Tongue (tissue), 2 donors: ENCODE data around the gene CAB39L. TPM values are rescaled to one million over a fixed set of nuclear protein-coding genes. Genes with fewer than 3 reads are reported as not detected.
A peak's percentile ranks its signal among the peaks of the same experiment; 100 is the strongest.

Source experiments
- DNase-seq: peaks from one replicate; pipeline ENCODE4 v3.0.0-alpha.2; 2015
- total RNA-seq: library from RNA; depleted of rRNA; stranded (reverse); fragments of >200 nt; gene quantifications from one replicate; pipeline ENCODE4 v1.2.3, GENCODE V29; 2014

The CAB39L gene
- total RNA-seq, 1 donor from 2014 or later, result 14.7 TPM

DNA sequence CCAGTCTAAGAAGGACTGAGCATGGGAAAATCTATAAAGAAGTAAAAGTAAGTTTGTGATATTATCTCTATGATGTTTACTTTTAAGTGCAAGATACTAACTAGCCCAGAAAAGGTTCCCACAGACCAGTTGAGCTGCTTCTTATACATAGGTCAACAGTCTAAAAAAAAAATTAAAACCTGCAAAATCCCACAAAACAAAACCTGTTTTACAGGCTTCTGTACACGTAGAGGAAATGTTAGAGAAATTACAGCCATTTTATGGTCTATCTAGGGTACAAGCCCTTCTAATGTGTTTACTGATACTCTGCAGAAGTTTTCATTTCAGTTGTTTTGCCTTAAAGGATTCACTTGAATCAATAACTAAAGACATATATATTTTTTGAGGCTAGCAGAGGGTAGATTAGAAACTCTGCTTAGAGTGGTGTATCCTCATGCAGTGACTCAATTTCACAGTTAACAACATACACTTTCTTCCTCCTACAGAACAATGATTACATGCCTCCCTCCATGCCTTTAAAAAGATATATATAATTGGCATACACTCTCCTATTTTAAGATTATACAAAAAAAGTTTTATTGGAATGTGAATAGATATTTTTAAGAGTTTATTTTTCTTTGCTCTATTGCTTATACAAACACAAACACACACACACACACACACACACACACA, 43.9 kb downstream of the CAB39L start:
- DNase-seq, result peak; percentile 17

DNA sequence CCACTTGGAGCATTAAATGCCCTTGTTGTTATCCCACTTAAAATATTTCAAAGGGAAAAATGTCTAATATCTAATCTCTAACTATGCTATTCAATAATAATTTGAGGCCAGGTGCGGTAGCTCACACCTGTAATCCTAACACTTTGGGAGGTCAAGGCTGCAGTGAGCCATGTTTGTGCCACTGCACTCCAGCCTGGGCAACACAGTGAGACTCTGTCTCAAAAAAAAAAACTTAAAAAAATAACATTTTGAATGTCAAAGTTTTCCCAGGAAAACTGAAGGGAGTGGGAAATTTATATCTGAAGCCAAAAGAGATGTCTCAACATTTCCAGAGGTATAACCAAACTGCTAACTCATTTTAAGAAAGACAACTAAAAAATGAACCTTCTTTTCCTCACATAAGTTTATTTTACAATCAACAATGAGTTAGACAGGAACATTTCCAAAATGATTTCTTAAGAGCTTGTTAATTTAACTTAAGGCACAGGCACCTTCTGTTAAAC, 47.9 kb downstream of the CAB39L start:
- DNase-seq, result peak; percentile 19

DNA sequence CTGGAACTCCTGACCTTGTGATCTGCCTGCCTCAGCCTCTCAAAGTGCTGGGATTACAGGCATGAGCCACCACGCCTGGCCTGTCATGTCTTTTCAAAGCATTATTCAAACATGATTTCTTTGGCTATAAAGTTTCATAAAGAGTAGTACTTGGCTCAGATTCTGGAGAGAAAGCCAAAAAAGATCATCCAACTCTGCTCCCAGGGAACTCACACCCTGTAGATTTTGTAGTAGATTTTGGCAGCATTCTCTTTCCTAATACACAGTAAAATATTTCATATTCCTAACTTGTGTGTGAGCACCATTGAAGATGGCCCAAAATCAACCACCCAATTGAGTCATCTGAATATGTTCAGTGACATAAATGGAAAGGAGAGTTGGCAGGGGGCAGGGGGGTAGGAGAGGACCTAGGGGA, 48.4 kb downstream of the CAB39L start:
- peak; percentile 45 for DNase-seq

DNA sequence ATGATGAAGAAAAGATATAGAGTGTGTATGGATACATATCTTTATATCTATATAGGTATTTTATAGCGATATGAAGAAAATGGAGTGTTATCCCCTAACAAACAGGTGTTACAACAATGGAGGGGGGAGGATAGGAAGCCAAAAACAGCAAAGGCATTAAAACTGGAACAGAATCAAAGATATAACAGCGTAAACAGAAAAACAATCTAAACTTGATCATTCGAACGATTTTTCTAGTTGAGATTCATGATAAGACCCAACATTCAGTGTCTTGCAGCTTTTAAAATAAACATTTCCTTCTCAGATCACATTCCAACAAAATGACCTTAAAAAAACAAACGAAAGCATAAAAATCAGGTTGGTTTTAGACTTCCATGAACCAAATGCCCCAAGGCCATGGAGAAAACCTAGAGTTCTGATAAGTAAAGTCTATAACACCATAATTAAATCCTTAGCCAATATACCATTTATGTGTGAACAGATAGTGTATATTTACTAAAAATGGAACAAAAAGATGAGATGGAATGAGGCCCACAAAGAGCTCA, 55.7 kb downstream of the CAB39L start:
- no peak for DNase-seq

DNA sequence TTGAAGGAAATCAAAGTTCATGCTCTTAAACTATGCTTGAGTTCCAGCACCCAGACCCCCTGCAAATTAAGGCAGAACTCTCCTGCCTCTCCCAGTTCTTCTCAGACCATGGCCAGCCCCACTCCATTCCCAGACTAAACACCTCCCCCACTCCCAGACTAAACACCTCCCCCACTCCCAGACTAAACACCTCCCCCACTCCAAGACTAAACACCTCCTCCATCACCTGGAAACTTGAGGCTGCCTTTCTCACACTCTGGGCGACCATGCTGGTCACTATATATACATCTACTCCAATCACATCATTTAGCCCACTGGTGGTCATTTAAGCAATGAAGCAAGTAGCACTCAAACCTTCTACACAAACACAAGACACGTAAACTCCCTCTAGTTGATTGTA, 57.2 kb downstream of the CAB39L start:
- DNase-seq, result no peak

DNA sequence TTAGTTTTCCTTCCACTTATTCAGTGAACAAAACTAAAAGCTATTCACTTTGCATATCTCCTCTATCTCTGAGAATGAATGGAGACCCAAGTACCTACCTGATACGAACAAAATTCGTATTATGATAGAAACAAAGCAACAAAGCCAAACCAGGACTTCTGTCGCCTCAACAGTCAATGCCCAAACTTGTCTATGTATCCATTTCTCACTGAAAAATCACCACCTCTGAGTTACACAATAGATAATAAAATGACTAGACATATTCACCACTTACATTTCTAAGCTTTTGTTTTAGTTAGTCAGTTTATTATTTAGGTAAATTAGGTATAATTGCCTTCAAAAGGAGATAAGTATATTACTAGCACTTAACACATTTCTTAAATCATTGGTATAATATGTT, 67.7 kb downstream of the CAB39L start:
- DNase-seq, result no peak

DNA sequence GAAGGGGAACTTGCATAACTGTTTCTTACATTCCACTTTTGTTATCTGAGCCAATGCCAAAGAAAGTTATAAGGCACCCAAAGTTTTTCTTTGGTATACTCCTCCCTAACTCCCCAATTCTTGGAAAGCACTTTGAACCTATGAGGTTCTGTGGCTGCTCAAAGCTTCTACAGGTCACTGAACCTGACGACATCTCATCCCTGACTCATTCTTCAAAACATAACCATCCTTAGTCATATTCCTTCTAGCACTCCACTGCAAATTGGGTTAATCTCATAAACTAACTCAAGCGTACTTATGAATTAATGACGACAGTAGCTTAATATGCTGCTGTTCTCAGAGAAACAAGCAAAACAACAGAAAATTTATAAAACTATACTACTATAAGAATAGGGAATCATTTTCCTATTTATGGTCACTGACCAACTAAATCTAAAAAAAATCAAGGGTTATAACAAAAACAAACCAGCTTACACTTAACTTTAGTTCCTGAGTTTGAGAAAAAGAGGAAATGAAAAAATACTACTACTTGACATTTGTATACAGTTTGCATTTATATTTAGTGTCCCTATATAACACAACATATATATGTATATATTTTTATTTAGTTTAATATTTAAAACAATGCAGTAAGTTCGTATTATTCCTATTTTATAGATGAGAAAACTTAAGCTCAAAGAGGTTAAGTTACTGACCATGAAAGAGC, 69.1 kb downstream of the CAB39L start:
- DNase-seq, result no peak

GRCh38 chr13:49373716-49374115, 70.1 kb downstream of the CAB39L start:
- DNase-seq, result no peak

DNA sequence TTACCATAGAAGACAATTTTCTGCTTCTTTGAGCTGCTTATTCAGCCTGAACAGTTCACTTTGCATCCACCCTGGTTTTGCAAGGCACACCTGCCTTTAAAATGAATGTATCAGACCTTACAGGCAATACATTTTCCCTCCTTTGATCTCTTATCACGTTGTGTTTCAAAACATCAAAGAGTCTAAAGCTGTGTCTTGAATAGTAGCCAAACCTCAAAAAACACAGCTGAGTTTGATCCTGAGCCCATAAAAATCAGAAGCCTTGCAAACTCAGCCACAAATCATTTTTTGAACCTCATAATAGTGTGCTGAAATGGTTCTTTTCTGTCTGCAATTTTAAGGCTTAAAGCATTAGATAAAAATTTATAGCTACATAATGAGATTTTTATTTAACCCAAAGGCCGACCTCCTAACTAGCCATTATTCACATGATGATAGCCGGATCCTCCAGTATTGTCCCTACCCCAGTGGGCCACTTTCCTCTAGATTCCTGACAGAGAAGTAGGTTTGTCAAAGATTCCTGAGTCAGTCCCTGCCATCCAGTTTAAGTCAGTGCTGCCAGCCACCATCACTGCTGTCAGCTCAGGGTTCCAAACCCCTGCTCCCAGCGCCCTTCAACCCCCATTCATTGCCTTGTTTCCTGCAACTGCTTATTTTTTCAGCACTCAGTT, 71.8 kb downstream of the CAB39L start:
- no peak for DNase-seq

DNA sequence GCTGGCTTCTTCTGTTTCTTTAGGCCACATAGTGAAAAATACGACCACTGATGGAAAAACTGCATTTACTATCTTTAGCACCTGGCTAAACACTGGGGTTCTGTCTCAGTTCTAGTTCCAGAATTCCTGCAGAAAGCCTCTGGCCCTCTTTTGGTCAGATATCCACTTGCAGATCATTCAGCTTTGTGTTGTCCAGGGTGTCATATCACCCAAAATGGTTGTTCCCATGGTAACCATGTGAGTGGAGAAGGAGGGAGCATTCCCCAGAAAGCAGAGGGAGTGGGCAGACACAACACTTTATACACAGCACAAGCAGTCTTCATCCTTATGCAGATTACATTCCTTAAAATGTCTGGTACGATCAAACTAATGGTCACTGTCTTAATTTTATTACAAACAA, 73.5 kb downstream of the CAB39L start:
- no peak for DNase-seq

GRCh38 chr13:49369866-49370265, 74.0 kb downstream of the CAB39L start:
- DNase-seq, result no peak

- DNase-seq, result no peak
These were observed 75.2 kb downstream of the CAB39L start for GRCh38 chr13:49368688-49369087.

DNA sequence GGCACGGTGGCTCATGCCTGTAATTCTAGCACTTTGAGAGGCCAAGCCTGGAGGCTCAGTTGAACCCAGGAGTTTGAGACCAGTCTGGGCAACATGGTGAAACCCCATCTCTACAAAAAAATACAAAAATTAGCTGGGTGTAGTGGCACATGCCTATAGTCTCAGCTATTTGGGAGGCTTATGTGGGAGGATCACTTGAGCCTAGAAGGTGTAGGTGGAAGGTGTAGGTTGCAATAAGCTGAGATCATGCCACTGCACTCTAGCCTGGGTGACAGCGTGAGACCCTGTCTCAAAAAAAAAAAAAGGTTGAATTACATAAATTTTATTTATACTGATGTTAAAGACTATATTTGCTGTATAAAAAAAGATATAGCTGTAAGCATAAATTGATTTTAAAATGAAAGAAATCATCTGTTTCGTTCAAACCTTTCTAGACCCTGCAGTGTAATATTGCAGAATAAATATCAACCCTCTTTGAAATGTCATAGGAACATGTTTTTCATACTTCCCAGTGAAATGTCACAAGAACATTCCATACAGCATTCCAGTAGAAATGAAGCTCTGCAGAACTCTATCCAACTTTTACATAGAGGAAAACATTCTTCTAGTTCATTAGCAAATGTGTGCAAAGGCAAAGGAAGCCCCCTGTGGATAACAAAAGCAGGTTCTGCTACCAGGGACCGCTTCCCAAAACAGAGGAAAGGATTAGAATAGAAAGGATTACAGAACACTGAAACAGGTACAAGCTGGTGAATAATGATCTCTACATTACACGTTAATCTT, 76.0 kb downstream of the CAB39L start:
- peak; percentile 14 for DNase-seq

DNA sequence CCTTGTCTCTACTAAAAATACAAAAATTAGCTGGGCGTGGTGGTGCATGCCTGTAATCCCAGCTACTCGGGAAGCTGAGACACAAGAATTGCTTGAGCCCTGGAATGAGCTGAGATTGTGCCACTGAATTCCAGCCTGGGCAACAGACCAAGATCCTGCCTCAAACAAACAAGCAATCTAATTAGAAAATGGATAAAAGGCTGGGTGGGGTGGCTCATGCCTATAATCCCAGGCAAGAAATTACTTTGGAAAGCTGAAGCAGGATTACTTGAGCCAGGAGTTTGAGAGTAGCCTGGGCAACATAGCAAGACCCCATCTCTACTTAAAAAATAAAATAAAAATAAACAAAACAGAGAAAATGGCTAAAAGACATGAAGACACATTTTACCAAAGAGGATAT, 77.0 kb downstream of the CAB39L start:
- DNase-seq, result no peak

DNA sequence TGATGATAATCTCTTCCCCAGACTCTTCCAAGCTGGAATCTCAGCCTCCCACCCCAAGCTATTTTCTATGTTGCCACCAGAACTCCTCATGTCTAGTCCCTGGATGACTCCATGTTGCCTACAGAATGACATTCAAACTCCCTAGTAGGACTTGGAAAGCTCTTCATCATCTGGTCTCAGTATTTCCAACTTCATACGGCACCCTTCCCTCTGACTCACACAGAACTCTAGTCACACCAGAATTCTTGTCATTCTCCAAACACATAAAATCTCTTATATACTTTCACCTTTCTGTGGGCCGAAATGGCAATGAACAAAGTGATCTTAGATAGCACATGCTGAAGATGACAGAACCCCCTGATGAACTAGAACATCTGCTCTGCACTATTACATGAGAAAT, 86.2 kb downstream of the CAB39L start:
- DNase-seq, result no peak

- DNase-seq, result no peak
These were observed 87.6 kb downstream of the CAB39L start for GRCh38 chr13:49356223-49356622.

GRCh38 chr13:49354719-49355118, 89.1 kb downstream of the CAB39L start:
- DNase-seq, result no peak

DNA sequence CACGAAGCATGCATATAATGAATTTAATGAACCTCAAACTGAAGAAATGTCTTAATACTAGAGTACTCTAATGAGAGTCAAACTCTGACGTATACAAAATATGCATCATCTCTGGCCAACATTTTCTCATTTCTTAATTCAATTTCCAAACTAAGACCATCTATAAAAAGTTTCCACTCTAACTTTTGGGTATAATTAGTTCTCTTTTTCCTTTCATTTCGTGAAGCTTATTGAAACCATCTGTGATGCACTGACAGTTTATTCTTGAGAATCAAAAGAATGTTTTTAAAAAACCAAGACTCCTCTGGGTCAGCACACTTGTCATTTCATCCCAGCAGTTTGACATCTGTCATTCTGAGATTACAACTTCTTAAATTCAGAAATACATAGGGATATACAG, 90.0 kb downstream of the CAB39L start:
- no peak for DNase-seq

DNA sequence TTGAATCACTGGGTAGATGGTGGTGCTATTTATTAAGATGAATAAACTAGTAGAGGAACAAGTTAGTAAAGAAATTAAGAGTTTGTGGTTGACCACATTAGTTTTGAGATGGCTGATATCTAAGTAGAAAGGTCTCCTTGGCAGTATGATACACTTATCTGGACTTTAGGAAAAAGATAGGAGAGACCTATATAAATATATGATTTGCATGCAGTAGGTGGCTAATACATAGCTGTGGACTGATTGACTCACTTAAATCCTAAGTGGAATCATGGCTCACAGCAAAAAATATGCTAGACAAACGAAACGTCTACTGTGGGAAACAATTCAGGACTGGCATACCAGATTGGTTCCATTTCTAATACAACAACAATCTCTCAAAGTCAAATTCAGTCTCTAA, 92.0 kb downstream of the CAB39L start:
- DNase-seq, result no peak

DNA sequence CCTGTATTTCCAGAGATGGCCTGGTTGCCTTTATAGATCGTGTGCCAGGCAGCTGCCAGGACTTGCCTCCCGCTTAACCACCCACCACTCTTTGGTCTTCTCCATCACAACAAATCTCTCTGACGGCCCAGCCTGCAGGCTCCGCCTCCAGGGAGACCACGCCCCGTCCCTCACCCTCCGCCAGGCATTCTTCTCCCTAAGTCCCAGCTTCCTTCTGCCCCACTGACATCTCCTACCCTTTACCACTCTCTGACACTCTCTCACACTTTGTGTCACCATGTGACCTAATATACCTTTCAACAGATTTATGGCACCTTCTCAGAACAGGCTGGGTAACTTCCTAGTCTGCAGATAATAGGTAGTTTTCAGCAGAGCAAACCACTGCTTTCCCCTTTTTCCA, 95.1 kb downstream of the CAB39L start:
- DNase-seq, result no peak

DNA sequence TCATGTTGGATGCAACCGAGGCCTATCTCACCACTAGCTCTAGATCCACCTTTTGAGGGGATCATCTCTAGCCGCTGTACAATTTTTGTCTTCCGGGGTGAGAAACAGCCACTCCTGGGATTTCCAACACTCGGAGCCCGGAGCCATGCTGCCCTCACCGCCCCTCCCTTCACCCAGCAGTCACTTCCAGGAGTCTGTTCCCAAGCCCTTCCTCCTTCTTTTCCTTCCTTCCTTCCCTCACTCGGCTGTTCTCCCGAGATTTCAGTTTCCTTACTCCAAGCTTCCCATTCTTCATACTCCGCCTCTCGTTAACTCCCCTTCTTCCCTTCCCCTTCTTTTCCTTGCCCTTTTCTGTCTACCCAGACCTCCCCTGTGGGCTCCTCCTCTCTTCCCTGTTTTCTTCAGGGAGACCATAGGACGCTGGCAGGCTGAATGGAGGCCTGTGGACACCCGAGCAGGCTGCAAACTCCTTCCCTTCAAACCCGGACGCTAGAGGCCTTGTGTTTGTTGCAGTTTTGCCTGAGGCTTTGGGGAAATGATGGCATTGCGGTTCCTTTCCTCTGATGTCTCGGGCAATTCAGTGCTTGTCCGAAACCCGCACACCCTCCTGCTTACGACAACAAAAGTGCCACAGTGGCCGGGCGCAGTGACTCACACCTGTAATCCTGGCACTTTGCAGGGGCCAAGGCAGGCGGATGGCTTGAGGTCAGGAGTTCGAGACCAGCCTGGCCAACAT, 96.0 kb downstream of the CAB39L start:
- DNase-seq, result no peak

- no peak for DNase-seq
These were observed 97.4 kb downstream of the CAB39L start for GRCh38 chr13:49346460-49346859.
